Prostate gland (tissue), 2 donors: ENCODE measurements around the gene TRPV4.

Source experiments
- CTCF ChIP-seq, 4 experiments: fragments of 200-600 bp in 2 of 4; fragments of 450-650 bp in 2 of 4; sonication (generic) in 2 of 4; IDR thresholded peaks; 1 replicate in 3 of 4; 2 replicates in 1 of 4; pipeline ENCODE4 v1.5.1; 2016 to 2019; ENCODE audit warnings: antibody characterized with exemption in 4 of 4, mild to moderate bottlenecking in 2 of 4, moderate library complexity in 2 of 4
- POLR2A ChIP-seq: fragments of 450-650 bp; IDR thresholded peaks from one replicate; pipeline ENCODE4 v1.6.1; 2016; ENCODE audit warnings: antibody characterized with exemption, mild to moderate bottlenecking
- POLR2AphosphoS5 ChIP-seq: sonication (generic); formaldehyde crosslinking; IDR thresholded peaks from one replicate; pipeline ENCODE4 v1.6.1; 2017; ENCODE audit warnings: antibody characterized with exemption

- no peak for TF ChIP-seq POLR2A
- TF ChIP-seq CTCF (IDR thresholded peaks at IDR 0.05), result no peak
- no peak for TF ChIP-seq POLR2AphosphoS5
Measured at GRCh38 chr12:109768901-109769670, 64.1 kb downstream of the TRPV4 start.
